CD14-positive monocyte (primary cell): Measurements from ENCODE around the gene MMP19. TPM values are rescaled to one million over a fixed set of nuclear protein-coding genes. Genes with fewer than 3 reads are reported as not detected.

ENCODE experiments used
- DNase-seq, 3 donors: peaks; one replicate each; pipeline ENCODE4 v3.0.0-alpha.2; 2011 to 2022
- H2AFZ ChIP-seq: 2 replicates; pipeline ENCODE4 v1.6.0; 2012; ENCODE audit warnings: mild to moderate bottlenecking, low read depth, low read length, inconsistent platforms; ENCODE audit not compliant: insufficient read depth, poor library complexity, severe bottlenecking
- H3K27ac ChIP-seq, 2 donors: 1 replicate in 1 of 2; 2 replicates in 1 of 2; pipeline ENCODE4 v1.5.1; 2012 to 2013; ENCODE audit warnings: low read length in 2 of 2, control low read depth in 1 of 2, inconsistent platforms in 1 of 2, low read depth in 1 of 2, mild to moderate bottlenecking in 1 of 2
- H3K27me3 ChIP-seq, 2 donors: one replicate each; pipeline versions ENCODE4 v1.6.0 to v1.6.1; 2011 to 2013; ENCODE audit warnings: low read length in 2 of 2; ENCODE audit not compliant: control insufficient read depth in 2 of 2, insufficient read depth in 2 of 2
- H3K36me3 ChIP-seq, 2 donors: replicated peaks in 1 of 2; 1 replicate in 1 of 2; 2 replicates in 1 of 2; pipeline versions ENCODE4 v1.5.1 to v1.6.1; 2012 to 2013; ENCODE audit warnings: low read length in 2 of 2, control low read depth in 1 of 2, inconsistent platforms in 1 of 2, mild to moderate bottlenecking in 1 of 2; ENCODE audit not compliant: insufficient read depth in 2 of 2, control insufficient read depth in 1 of 2
- H3K4me1 ChIP-seq, 2 donors: 1 replicate in 1 of 2; 2 replicates in 1 of 2; pipeline versions ENCODE4 v1.5.1 to v1.6.1; 2012 to 2013; ENCODE audit warnings: low read length in 2 of 2, control low read depth in 1 of 2, inconsistent platforms in 1 of 2, mild to moderate bottlenecking in 1 of 2, moderate library complexity in 1 of 2; ENCODE audit not compliant: insufficient read depth in 2 of 2, control insufficient read depth in 1 of 2
- H3K4me2 ChIP-seq: replicated peaks from 2 replicates; pipeline ENCODE3; 2012; ENCODE audit warnings: low read length, moderate library complexity, mild to moderate bottlenecking; ENCODE audit not compliant: poor library complexity, severe bottlenecking; ENCODE audit errors: extremely low read depth
- H3K4me3 ChIP-seq, 3 experiments: fragments of 200-600 bp in 1 of 3; sonication (generic) in 1 of 3; replicated peaks in 1 of 3; 1 replicate in 2 of 3; 2 replicates in 1 of 3; pipeline ENCODE4 v1.5.1; 2011 to 2013; ENCODE audit warnings: low read length in 3 of 3, mild to moderate bottlenecking in 3 of 3, control low read depth in 2 of 3, low read depth in 2 of 3, inconsistent platforms in 1 of 3, moderate library complexity in 1 of 3
- H3K79me2 ChIP-seq: 2 replicates; pipeline ENCODE4 v1.6.0; 2012; ENCODE audit warnings: mild to moderate bottlenecking, control low read depth, inconsistent platforms, low read length, moderate library complexity; ENCODE audit not compliant: insufficient read depth
- H3K9ac ChIP-seq: 2 replicates; pipeline ENCODE4 v1.6.0; 2017; ENCODE audit warnings: low read length, mild to moderate bottlenecking; ENCODE audit not compliant: insufficient read depth, poor library complexity, severe bottlenecking
- H3K9me3 ChIP-seq, 2 donors: replicated peaks in 1 of 2; 1 replicate in 1 of 2; 2 replicates in 1 of 2; pipeline versions ENCODE4 v1.5.1 to v1.6.1; 2012 to 2013; ENCODE audit warnings: low read length in 2 of 2, control low read depth in 1 of 2; ENCODE audit not compliant: control insufficient read depth in 1 of 2, insufficient read depth in 1 of 2
- H4K20me1 ChIP-seq: 2 replicates; pipeline ENCODE4 v1.6.0; 2012; ENCODE audit warnings: mild to moderate bottlenecking, low read length, control low read depth, moderate library complexity; ENCODE audit not compliant: insufficient read depth
- H3K27ac Mint-ChIP-seq, 7 donors: one replicate each; pipeline ENCODE4 v1.8.0; 2020; ENCODE audit warnings: mild to moderate bottlenecking in 7 of 7, mixed read lengths in 7 of 7, moderate library complexity in 6 of 7, inconsistent platforms in 2 of 7
- H3K27me3 Mint-ChIP-seq, 3 donors: one replicate each; pipeline ENCODE4 v1.8.0; 2021 to 2022; ENCODE audit warnings: low read depth in 3 of 3, mild to moderate bottlenecking in 3 of 3, mixed read lengths in 3 of 3, moderate library complexity in 3 of 3, inconsistent platforms in 1 of 3
- H3K36me3 Mint-ChIP-seq, 2 donors: one replicate each; pipeline ENCODE4 v1.8.0; 2020; ENCODE audit warnings: mixed read lengths in 2 of 2, inconsistent platforms in 1 of 2, mild to moderate bottlenecking in 1 of 2
- H3K4me1 Mint-ChIP-seq: one replicate; pipeline ENCODE4 v1.8.0; 2020; ENCODE audit warnings: mild to moderate bottlenecking, mixed read lengths
- H3K4me3 Mint-ChIP-seq, 2 donors: one replicate each; pipeline ENCODE4 v1.8.0; 2020; ENCODE audit warnings: mild to moderate bottlenecking in 2 of 2, mixed read lengths in 2 of 2, moderate library complexity in 1 of 2
- H3K9me3 Mint-ChIP-seq, 7 donors: one replicate each; pipeline ENCODE4 v1.8.0; 2020 to 2022; ENCODE audit warnings: mixed read lengths in 7 of 7, mild to moderate bottlenecking in 6 of 7, moderate library complexity in 6 of 7, inconsistent platforms in 2 of 7
- WGBS: methylation state at CpG from one replicate; pipeline ENCODE4 v1.1.5; 2013; ENCODE audit warnings: missing lambda C conversion rate; ENCODE audit not compliant: insufficient coverage; 5-methylcytosine and 5-hydroxymethylcytosine counted together
- intact Hi-C, 2 donors: fragments of 100-400 bp; cut with micrococcal nuclease; formaldehyde crosslinking; loops; one replicate each; pipeline versions ENCODE4 v1.15.0 to v1.15.1; 2023
- polyA plus RNA-seq, 3 donors: library from polyadenylated mRNA; depleted of rRNA in 1 of 3; unstranded in 2 of 3; stranded (reverse) in 1 of 3; fragments of 300-500 nt in 2 of 3; fragments of >200 nt in 1 of 3; fragmentation: Illumina TruSeq in 2 of 3; gene quantifications; 1 replicate in 2 of 3; 2 replicates in 1 of 3; pipeline ENCODE4 v1.2.3, GENCODE V29; 2012 to 2021
- TF ChIP-seq, protein P1 (sequence below): fragments of 200-600 bp; IDR thresholded peaks from one replicate; pipeline ENCODE4 v1.8.0; 2022; ENCODE audit warnings: antibody characterized with exemption, mild to moderate bottlenecking

Gene MMP19
- polyA plus RNA-seq, 3 donors: 0.81 to 2.8 (median 1.0) TPM

DNA sequence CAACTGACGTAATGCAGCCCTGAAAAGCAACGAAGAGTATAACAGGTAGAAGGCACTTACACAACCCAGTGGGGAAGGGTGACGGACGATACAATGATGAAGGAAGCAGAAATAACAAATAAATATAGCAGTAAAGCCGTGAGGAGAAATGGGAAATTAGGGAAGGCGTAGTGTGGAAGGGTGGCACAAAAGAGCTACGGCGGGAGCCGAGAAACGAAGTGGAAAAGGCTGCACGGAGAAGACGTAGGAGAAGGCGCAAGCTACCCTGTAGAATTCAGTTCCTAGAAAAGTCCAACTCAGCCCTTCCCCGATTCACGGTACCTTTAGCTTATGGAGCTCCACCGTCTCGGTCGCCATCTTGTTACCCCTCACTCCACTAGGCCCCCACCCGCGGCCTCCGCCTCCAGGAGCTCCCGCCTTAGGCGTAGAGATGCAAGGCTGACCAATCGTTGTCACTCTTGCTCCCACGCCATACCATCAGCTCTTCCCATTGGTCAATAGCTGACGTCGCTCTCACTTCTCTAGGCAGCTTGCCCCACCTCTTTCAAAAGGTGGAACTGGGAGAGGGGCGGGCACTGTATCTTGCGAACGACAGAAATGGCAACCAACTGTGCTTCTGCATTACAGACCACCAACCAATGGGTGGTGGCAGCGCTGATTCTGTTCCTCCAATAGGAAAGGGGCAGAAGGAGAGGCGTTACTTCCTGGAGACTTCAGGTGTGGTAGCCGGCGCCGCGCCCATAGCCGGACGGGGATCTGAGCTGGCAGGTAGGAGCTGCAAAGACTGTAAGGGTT is 25.2 kb downstream of the MMP19 start, which contains the start of the genes ORMDL2 and SARNP:
TSS of gene ORMDL2 (plus strand) at position 697 of the 795 bp plus-strand sequence. CDS start 959 bp downstream, outside the sequence.
TSS of gene SARNP (minus strand) at position 380 of the 795 bp plus-strand sequence. CDS start at position 357, 23 bp downstream.
- no peak within 1 kb of the TSS for H3K27ac Mint-ChIP-seq
- H3K4me1 Mint-ChIP-seq: peaks cover 23% of the 10 kb centered on the region
- peaks cover 34 to 64% of the 10 kb centered on the region in 2 donors for H3K36me3 ChIP-seq

DNA sequence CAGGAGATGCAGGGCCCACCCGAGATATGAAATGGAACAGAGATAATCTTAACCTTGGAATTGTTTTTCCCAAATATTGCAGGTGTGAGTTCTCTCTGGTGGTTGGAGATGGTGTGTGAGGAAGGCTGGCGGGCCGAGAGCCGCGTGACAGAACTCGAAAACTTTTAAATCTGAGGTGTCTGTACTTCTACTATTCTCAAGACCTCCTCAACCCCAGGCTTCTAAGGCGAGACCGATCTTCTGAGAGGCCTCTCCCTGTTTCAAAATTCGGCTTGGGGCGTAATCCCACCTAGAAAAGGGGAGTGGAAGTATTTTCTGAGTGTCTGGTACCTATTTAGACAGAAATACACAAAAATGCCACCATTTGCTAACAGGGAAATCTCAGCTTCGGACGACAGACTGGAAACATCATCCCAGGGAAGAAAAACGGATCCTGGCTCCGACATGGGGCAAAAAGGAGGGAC is 25.8 kb downstream of the MMP19 start:
- peak overlapping the region; percentile 95 for H2AFZ ChIP-seq
- TF ChIP-seq, protein P1, sequence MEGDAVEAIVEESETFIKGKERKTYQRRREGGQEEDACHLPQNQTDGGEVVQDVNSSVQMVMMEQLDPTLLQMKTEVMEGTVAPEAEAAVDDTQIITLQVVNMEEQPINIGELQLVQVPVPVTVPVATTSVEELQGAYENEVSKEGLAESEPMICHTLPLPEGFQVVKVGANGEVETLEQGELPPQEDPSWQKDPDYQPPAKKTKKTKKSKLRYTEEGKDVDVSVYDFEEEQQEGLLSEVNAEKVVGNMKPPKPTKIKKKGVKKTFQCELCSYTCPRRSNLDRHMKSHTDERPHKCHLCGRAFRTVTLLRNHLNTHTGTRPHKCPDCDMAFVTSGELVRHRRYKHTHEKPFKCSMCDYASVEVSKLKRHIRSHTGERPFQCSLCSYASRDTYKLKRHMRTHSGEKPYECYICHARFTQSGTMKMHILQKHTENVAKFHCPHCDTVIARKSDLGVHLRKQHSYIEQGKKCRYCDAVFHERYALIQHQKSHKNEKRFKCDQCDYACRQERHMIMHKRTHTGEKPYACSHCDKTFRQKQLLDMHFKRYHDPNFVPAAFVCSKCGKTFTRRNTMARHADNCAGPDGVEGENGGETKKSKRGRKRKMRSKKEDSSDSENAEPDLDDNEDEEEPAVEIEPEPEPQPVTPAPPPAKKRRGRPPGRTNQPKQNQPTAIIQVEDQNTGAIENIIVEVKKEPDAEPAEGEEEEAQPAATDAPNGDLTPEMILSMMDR: no peak
- H3K4me3 ChIP-seq: peak overlapping the region; percentile 78 to 100 (median 99)
- Mint-ChIP-seq H3K9me3 (no peaks in the 10 kb centered on the region), H3K27me3 (no peaks in the 10 kb centered on the region), H3K4me1 (peaks cover 25% of the 10 kb centered on the region), H3K36me3 (peaks cover 43 to 51% of the 10 kb centered on the region in 2 donors), H3K27ac (no peak overlapping the region), H3K4me3 (no peak overlapping the region)
- H3K79me2 ChIP-seq: peaks cover 83% of the 10 kb centered on the region
- no peak for DNase-seq
- peaks cover 19 to 32% of the 10 kb centered on the region in 2 donors for H3K4me1 ChIP-seq
- 0% methylated on average over 1 of the region's 14 CpGs for WGBS
- peak overlapping the region; percentile 100 for H3K4me2 ChIP-seq
- no peaks in the 10 kb centered on the region for H3K27me3 ChIP-seq
- intact Hi-C loops: loop anchor here in 1 of 2 donors (1.0 to 5.0 kb wide), 3 partner anchors 12 to 225 kb away; partner anchors contain the start of genes DNAJC14, PYM1 and RPS26
- H4K20me1 ChIP-seq: peaks cover 40% of the 10 kb centered on the region
- peak overlapping the region; percentile 86 for H3K9ac ChIP-seq
- H3K27ac ChIP-seq: peak overlapping the region; percentile 39 to 97
- no peaks in the 10 kb centered on the region for H3K9me3 ChIP-seq
- peaks cover 28 to 64% of the 10 kb centered on the region in 2 donors for H3K36me3 ChIP-seq

More for the DNA sequence above, 25.2 kb downstream of the MMP19 start, which contains the start of the genes ORMDL2 and SARNP:
- peaks cover 19 to 32% of the 10 kb centered on the region in 2 donors for H3K4me1 ChIP-seq
- Mint-ChIP-seq H3K4me3 (no peak within 1 kb of the TSS), H3K27me3 (no peaks in the 10 kb centered on the region), H3K36me3 (peaks cover 45 to 55% of the 10 kb centered on the region in 2 donors), H3K9me3 (no peaks in the 10 kb centered on the region)
- intact Hi-C loops: loop anchor here in 1 of 2 donors (1.0 to 5.0 kb wide), 3 partner anchors 12 to 225 kb away; partner anchors contain the start of genes DNAJC14, PYM1 and RPS26
- peak within 1 kb of the TSS; percentile 95 for H2AFZ ChIP-seq
- TF ChIP-seq, protein P1: no peak
- DNase-seq: peak; percentile 99 to 100 (median 100)
- WGBS: 0% methylated on average over 20 of the region's 38 CpGs
- H3K27ac ChIP-seq: peak within 1 kb of the TSS; percentile 53 to 97
- H3K4me3 ChIP-seq: peak within 1 kb of the TSS; percentile 78 to 100 (median 99)
- peaks cover 77% of the 10 kb centered on the region for H3K79me2 ChIP-seq
- peaks cover 33% of the 10 kb centered on the region for H4K20me1 ChIP-seq
- H3K4me2 ChIP-seq: peak within 1 kb of the TSS; percentile 100
- H3K9me3 ChIP-seq: no peaks in the 10 kb centered on the region
- H3K9ac ChIP-seq: peak within 1 kb of the TSS; percentile 86
- H3K27me3 ChIP-seq: no peaks in the 10 kb centered on the region
